Sigmoid colon (tissue), 4 donors: Measurements from ENCODE around the gene BICRA.

Experiments
- EP300 ChIP-seq, 4 donors: sonication (generic); formaldehyde crosslinking; IDR thresholded peaks; one replicate each; pipeline ENCODE4 v1.6.1; 2017; ENCODE audit warnings: antibody characterized with exemption in 4 of 4
- POLR2A ChIP-seq, 2 donors: fragments of 450-650 bp; IDR thresholded peaks; one replicate each; pipeline ENCODE4 v1.6.1; 2016; ENCODE audit warnings: antibody characterized with exemption in 2 of 2, mild to moderate bottlenecking in 2 of 2, moderate library complexity in 2 of 2
- POLR2AphosphoS5 ChIP-seq, 4 donors: sonication (generic); formaldehyde crosslinking; IDR thresholded peaks; one replicate each; pipeline ENCODE4 v1.6.1; 2017; ENCODE audit warnings: antibody characterized with exemption in 4 of 4
- TF ChIP-seq, protein P1 (sequence below), 4 experiments: fragments of 450-650 bp in 3 of 4; fragments of 200-600 bp in 1 of 4; IDR thresholded peaks; one replicate each; pipeline ENCODE4 v1.5.1; 2016 to 2019; ENCODE audit warnings: antibody characterized with exemption in 4 of 4, mild to moderate bottlenecking in 3 of 4, moderate library complexity in 2 of 4

DNA sequence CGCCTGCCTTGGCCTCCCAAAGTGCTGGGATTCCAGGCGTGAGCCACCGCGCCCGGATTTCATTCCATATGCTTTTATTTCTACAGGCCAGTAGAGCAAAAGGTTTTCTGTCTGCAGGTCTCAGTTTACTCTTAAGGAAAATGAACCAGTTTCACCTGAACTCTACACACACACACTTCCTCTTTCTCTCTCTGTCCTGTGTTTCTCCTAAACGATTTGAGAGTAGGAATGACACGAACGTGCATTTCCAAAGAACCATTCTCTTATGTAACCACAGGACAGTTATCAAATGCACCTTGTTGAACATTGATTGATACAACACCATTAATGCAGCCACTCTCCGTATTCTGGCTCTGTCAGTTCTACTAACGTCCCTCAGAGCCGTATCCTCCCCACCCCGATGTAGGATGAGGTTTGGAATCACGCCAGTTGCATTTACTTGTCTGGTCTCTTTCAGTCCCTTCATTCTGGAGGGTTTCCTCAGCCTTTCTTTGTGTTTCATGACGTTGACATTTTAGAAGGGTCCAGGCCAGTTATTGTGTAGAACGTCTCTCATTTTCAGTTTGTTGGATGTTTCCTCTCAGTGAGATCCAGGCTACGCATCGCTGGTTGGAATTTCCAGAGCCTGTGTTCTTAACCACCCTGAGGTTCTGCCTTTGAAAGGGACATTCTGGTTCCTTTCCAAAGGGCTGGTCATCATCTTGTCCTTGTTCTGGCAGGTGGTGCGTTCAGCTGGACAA is 36.0 kb downstream of the BICRA start:
- TF ChIP-seq, protein P1, sequence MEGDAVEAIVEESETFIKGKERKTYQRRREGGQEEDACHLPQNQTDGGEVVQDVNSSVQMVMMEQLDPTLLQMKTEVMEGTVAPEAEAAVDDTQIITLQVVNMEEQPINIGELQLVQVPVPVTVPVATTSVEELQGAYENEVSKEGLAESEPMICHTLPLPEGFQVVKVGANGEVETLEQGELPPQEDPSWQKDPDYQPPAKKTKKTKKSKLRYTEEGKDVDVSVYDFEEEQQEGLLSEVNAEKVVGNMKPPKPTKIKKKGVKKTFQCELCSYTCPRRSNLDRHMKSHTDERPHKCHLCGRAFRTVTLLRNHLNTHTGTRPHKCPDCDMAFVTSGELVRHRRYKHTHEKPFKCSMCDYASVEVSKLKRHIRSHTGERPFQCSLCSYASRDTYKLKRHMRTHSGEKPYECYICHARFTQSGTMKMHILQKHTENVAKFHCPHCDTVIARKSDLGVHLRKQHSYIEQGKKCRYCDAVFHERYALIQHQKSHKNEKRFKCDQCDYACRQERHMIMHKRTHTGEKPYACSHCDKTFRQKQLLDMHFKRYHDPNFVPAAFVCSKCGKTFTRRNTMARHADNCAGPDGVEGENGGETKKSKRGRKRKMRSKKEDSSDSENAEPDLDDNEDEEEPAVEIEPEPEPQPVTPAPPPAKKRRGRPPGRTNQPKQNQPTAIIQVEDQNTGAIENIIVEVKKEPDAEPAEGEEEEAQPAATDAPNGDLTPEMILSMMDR (IDR thresholded peaks at IDR 0.05), result no peak
- peak in 3 of 4 donors; percentile 19 to 79 (median 76) for TF ChIP-seq POLR2AphosphoS5 (IDR thresholded peaks at IDR 0.05)
- TF ChIP-seq EP300 (IDR thresholded peaks at IDR 0.05), result no peak
- TF ChIP-seq POLR2A (IDR thresholded peaks at IDR 0.05), result no peak
